ENCODE data around the gene CPXM2.

- TF ChIP-seq CTCF (IDR thresholded peaks at IDR 0.05) (no peak), RFX5 (IDR thresholded peaks at IDR 0.05; ENCODE audit: low read length) (no peak), TCF12 (IDR thresholded peaks at IDR 0.05) (no peak), EP300 (IDR thresholded peaks at IDR 0.05; ENCODE audit: borderline replicate concordance in 1 of 2, low read depth in 1 of 2, low read length in 1 of 2) (no peak), CHD2 (IDR thresholded peaks at IDR 0.05; ENCODE audit: low read length, partially characterized antibody) (no peak), RAD21 (IDR thresholded peaks at IDR 0.05; ENCODE audit: low read length) (no peak), MEF2A (IDR thresholded peaks at IDR 0.05; ENCODE audit: borderline replicate concordance, low read depth) (no peak), POLR2AphosphoS5 (IDR thresholded peaks at IDR 0.05; ENCODE audit: low read depth, low read length) (no peak), RCOR1 (IDR thresholded peaks at IDR 0.05; ENCODE audit: low read length) (no peak)
These were observed 133.8 kb downstream of the CPXM2 start for GRCh38 chr10:123757853-123758252.

All from SK-N-SH (cell line).